Cardiac muscle cell (in vitro differentiated cells and primary cell): ENCODE measurements around the gene NOP14. TPM values are rescaled to one million over a fixed set of nuclear protein-coding genes. Genes with fewer than 3 reads are reported as not detected.
A peak's percentile ranks its signal among the peaks of the same experiment; 100 is the strongest.

ENCODE experiments used
- DNase-seq, 2 donors: peaks; one replicate each; pipeline versions ENCODE4 v3.0.0 to v3.0.0-alpha.2; 2010 to 2017; ENCODE audit warnings: low read depth in 1 of 2, low spot score in 1 of 2
- H3K27ac ChIP-seq: fragments of 200-600 bp; sonication (generic); 2 replicates; pipeline ENCODE4 v1.5.1; 2016
- H3K27me3 ChIP-seq: fragments of 200-600 bp; sonication (generic); 2 replicates; pipeline ENCODE4 v1.6.0; 2016; ENCODE audit warnings: control low read depth
- H3K36me3 ChIP-seq: fragments of 200-600 bp; sonication (generic); 2 replicates; pipeline ENCODE4 v1.5.1; 2016; ENCODE audit warnings: control low read depth
- H3K4me1 ChIP-seq: fragments of 200-600 bp; sonication (generic); 2 replicates; pipeline ENCODE4 v1.8.1; 2017; ENCODE audit warnings: low read depth, mild to moderate bottlenecking, mixed run types
- H3K4me3 ChIP-seq: fragments of 200-600 bp; sonication (generic); 2 replicates; pipeline ENCODE4 v1.5.1; 2016; ENCODE audit warnings: mild to moderate bottlenecking
- H3K9me3 ChIP-seq: fragments of 200-600 bp; sonication (generic); 2 replicates; pipeline ENCODE4 v1.5.1; 2017; ENCODE audit warnings: low read depth, mild to moderate bottlenecking, control low read depth
- polyA plus RNA-seq: library from polyadenylated mRNA; unstranded; fragments of >200 nt; fragmentation: Nextera tagmentation; extraction: Ambion mirVana; gene quantifications from 2 replicates; pipeline ENCODE4 v1.2.1, GENCODE V29; 2016
- total RNA-seq: library from RNA; depleted of rRNA; stranded (reverse); fragments of >200 nt; gene quantifications from 2 replicates; pipeline ENCODE4 v1.2.3, GENCODE V29; 2016
- TF ChIP-seq, protein P1 (sequence below): IDR thresholded peaks from 2 replicates; pipeline ENCODE4 v1.5.1; 2012; ENCODE audit warnings: low read depth, mild to moderate bottlenecking, low read length

NOP14 gene
- total and polyA plus RNA-seq, 2 experiments from 2014 or later = 17.6 to 19.8 TPM

DNA sequence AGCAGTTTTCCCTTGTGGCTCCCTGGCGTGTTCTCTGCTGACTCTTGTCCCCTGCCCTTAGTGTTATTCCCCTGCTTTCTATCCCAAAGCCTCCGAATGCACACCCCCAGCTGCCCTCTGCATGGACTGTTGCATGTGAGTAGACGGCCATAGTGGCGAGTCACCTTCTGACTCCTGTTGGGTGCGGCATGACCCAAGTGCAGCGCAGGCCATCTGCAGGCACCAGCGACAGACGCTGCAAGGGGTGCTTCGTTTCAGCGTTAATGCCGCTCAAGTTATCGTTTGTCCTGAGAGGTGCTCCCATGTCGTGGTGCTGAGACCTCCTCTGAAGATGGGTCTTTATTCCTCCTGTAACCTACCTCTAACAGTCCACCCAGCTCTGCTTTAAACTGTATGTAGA is 57.7 kb downstream of the NOP14 start:
- Histone ChIP-seq H3K4me1 (no peaks in the 10 kb centered on the region), H3K9me3 (no peaks in the 10 kb centered on the region), H3K4me3 (no peak overlapping the region), H3K27ac (no peak overlapping the region), H3K36me3 (peaks cover 62% of the 10 kb centered on the region), H3K27me3 (no peaks in the 10 kb centered on the region)
- TF ChIP-seq, protein P1, sequence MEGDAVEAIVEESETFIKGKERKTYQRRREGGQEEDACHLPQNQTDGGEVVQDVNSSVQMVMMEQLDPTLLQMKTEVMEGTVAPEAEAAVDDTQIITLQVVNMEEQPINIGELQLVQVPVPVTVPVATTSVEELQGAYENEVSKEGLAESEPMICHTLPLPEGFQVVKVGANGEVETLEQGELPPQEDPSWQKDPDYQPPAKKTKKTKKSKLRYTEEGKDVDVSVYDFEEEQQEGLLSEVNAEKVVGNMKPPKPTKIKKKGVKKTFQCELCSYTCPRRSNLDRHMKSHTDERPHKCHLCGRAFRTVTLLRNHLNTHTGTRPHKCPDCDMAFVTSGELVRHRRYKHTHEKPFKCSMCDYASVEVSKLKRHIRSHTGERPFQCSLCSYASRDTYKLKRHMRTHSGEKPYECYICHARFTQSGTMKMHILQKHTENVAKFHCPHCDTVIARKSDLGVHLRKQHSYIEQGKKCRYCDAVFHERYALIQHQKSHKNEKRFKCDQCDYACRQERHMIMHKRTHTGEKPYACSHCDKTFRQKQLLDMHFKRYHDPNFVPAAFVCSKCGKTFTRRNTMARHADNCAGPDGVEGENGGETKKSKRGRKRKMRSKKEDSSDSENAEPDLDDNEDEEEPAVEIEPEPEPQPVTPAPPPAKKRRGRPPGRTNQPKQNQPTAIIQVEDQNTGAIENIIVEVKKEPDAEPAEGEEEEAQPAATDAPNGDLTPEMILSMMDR = no peak
- no peak for DNase-seq

DNA sequence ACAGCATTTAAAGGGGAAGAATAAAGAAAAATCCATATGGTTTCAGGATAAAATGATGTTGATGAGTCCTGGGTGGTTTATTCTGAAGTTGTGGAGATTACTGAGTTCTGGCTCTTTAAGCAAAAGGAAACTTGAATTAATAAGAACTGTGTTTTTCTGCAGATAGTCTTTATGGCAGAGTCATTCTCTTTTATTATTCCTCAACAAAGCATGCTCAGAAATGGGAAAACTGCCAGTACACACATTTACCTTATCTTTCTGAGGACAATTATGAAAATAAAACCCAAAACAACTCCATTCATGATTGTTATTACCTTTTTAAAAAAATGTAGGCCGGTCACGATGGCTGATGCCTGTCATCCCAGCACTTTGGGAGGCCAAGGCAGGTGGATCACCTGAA is 61.1 kb downstream of the NOP14 start:
- TF ChIP-seq, protein P1 = no peak
- H3K9me3 ChIP-seq = no peaks in the 10 kb centered on the region

DNA sequence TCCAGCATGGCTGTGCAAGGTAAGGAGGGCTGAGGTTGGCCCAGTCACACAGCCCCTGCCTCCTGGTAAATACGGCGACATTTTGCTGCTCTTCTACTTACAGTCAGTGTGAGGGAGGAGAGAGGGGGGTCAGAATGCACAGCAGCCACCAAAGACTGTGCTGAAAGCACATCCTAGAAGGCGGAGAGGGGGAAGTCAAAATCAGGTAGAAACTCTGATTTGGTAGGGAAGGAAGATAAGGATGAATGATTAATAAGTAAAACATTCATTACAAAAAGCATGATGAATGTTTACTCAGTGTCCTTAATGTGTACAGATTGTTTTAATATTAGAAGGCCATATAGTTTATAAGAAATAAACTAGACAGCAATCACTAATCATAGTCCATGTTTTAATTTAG is 62.0 kb downstream of the NOP14 start:
- no peaks in the 10 kb centered on the region for H3K9me3 ChIP-seq
- TF ChIP-seq, protein P1 = no peak
- DNase-seq = no peak
- H3K27me3 ChIP-seq = no peaks in the 10 kb centered on the region
- H3K4me1 ChIP-seq = no peaks in the 10 kb centered on the region
- peaks cover 70% of the 10 kb centered on the region for H3K36me3 ChIP-seq
- no peak overlapping the region for H3K4me3 ChIP-seq
- H3K27ac ChIP-seq = no peak overlapping the region

More for the DNA sequence above, 61.1 kb downstream of the NOP14 start:
- H3K27ac ChIP-seq = no peak overlapping the region
- DNase-seq = peak in 1 of 2 donors; percentile 50
- peaks cover 67% of the 10 kb centered on the region for H3K36me3 ChIP-seq
- H3K4me1 ChIP-seq = no peaks in the 10 kb centered on the region
- no peak overlapping the region for H3K4me3 ChIP-seq
- no peaks in the 10 kb centered on the region for H3K27me3 ChIP-seq

DNA sequence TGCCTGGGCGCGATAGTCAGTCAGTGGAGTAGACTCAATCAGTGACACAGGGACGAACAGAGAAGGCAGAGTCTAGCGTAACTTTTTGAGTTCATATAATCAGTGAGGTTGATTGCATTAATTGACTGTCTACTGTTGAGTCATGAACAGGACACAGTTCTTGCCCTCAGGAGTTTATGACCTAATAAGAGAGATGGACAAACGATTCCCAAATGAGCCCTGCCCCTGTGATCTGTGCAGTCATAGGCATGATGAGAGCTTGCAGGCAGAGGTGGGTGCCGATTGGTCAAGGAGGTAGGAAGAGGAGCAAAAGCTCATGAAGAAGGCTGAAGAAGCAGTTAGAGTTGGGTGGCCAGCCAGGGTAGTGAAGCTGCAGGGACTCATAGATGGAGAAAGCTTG is 62.5 kb downstream of the NOP14 start:
- no peak for DNase-seq
- Histone ChIP-seq H3K27ac (no peak overlapping the region), H3K36me3 (peaks cover 70% of the 10 kb centered on the region), H3K4me3 (no peak overlapping the region), H3K4me1 (no peaks in the 10 kb centered on the region), H3K27me3 (no peaks in the 10 kb centered on the region), H3K9me3 (no peaks in the 10 kb centered on the region)
- TF ChIP-seq, protein P1 = no peak

DNA sequence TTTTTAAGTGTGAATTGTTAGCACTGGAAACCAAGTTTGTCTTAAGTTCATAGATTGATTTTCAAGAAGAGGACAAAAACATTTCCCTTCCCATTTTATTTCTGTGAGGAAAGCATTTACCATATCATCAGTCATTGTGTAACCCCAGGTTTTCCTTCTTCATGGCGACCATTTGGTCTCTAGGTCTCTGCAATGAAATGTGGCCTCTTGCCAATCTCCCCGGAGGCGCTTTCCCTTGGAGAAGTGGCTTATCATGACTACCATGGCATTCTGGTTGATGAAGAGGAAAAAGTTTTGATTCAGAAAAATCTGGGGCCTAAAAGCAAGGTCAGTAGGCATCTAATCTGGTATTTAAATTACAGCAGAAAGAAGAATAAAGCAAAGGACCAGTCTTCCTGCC is 65.2 kb downstream of the NOP14 start:
- peaks cover 61% of the 10 kb centered on the region for H3K36me3 ChIP-seq
- TF ChIP-seq, protein P1 = no peak

DNA sequence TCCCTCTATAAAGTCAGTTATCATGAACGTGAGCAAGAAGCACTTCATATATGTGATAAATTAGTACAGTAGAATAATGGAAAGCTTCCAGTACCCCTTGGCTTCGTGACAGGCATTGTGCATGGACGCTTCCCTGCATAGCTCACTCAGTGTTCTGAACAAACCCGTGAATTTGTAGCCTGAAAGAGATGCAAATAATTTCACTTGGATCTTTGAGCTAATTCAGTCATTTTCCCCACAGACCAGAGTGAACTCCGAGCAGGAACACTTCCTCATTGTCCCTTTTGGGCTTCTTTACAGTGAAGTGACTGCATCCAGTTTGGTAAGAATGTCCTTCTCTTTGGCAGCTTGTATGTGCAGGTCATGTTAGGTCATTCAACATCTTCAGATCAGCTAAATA is 69.4 kb downstream of the NOP14 start:
- no peaks in the 10 kb centered on the region for H3K27me3 ChIP-seq
- H3K27ac ChIP-seq = no peak overlapping the region
- DNase-seq = peak in 1 of 2 donors; percentile 73
- peaks cover 26% of the 10 kb centered on the region for H3K36me3 ChIP-seq
- no peaks in the 10 kb centered on the region for H3K4me1 ChIP-seq
- no peaks in the 10 kb centered on the region for H3K9me3 ChIP-seq
- H3K4me3 ChIP-seq = no peak overlapping the region
- TF ChIP-seq, protein P1 = no peak

More for the DNA sequence above, 65.2 kb downstream of the NOP14 start:
- H3K4me1 ChIP-seq = no peaks in the 10 kb centered on the region
- no peaks in the 10 kb centered on the region for H3K27me3 ChIP-seq
- no peaks in the 10 kb centered on the region for H3K9me3 ChIP-seq
- DNase-seq = peak in 1 of 2 donors; percentile 59
- H3K4me3 ChIP-seq = no peak overlapping the region
- H3K27ac ChIP-seq = no peak overlapping the region
